ENCODE results near the gene JAK2.
A peak's percentile ranks its signal among the peaks of the same experiment; 100 is the strongest.
"Not testable (repeated sequence)": the region's sequence is repeated elsewhere in the genome, so short reads cannot be mapped to it uniquely, and the experiment has no call there.

The JAK2 gene

GRCh38 chr9:4980086-4980727 is 4.9 kb upstream of the JAK2 start:
- DNase-seq (ENCODE audit: low read depth in 2 of 2), result no peak

- no peak for DNase-seq (ENCODE audit: low read depth in 2 of 2)
Observed at GRCh38 chr9:4982721-4983482, 2.2 kb upstream of the JAK2 start.

GRCh38 chr9:4983601-4984165 is 1.4 kb upstream of the JAK2 start:
- DNase-seq (ENCODE audit: low read depth in 2 of 2), result no peak

GRCh38 chr9:4984171-4984620 is 876 bp upstream of the JAK2 start:
- no peak for DNase-seq (ENCODE audit: low read depth in 2 of 2)

- peak in 1 of 2 donors; percentile 1 for DNase-seq (ENCODE audit: low read depth in 2 of 2)
Observed at GRCh38 chr9:4985386-4986266, 554 bp downstream of the JAK2 start.

GRCh38 chr9:4986296-4986695 is 1.2 kb downstream of the JAK2 start:
- no peak for DNase-seq (ENCODE audit: low read depth in 2 of 2)

- DNase-seq (ENCODE audit: low read depth in 2 of 2), result no peak
Observed at GRCh38 chr9:4986783-4987182, 1.7 kb downstream of the JAK2 start.

- peak; percentile 10 to 22 for DNase-seq (ENCODE audit: low read depth in 2 of 2)
Observed at GRCh38 chr9:4987961-4988421, 2.9 kb downstream of the JAK2 start.

GRCh38 chr9:4992872-4993271 is 7.8 kb downstream of the JAK2 start:
- no peak for DNase-seq (ENCODE audit: low read depth in 2 of 2)

- no peak for DNase-seq (ENCODE audit: low read depth in 2 of 2)
Observed at GRCh38 chr9:4994166-4994890, 9.3 kb downstream of the JAK2 start.

GRCh38 chr9:4997196-4997595 is 12.1 kb downstream of the JAK2 start:
- DNase-seq (ENCODE audit: low read depth in 2 of 2), result no peak

- no peak for DNase-seq (ENCODE audit: low read depth in 2 of 2)
Observed at GRCh38 chr9:4997631-4998030, 12.6 kb downstream of the JAK2 start.

- no peak for DNase-seq (ENCODE audit: low read depth in 2 of 2)
Observed at GRCh38 chr9:5002811-5003210, 17.7 kb downstream of the JAK2 start.

- no peak for DNase-seq (ENCODE audit: low read depth in 2 of 2)
Observed at GRCh38 chr9:5004481-5004880, 19.4 kb downstream of the JAK2 start.

- DNase-seq (ENCODE audit: low read depth in 2 of 2), result no peak
Observed at GRCh38 chr9:5008202-5008601, 23.1 kb downstream of the JAK2 start.

- DNase-seq (ENCODE audit: low read depth in 2 of 2), result no peak
Observed at GRCh38 chr9:5013374-5013773, 28.3 kb downstream of the JAK2 start.

- DNase-seq (ENCODE audit: low read depth in 2 of 2), result no peak
Observed at GRCh38 chr9:5015934-5016333, 30.9 kb downstream of the JAK2 start.

- no peak for DNase-seq (ENCODE audit: low read depth in 2 of 2)
Observed at GRCh38 chr9:5025416-5025815, 40.3 kb downstream of the JAK2 start.

- not testable (repeated sequence) for DNase-seq (ENCODE audit: low read depth in 2 of 2)
Observed at GRCh38 chr9:5031941-5032340, 46.9 kb downstream of the JAK2 start.

- DNase-seq (ENCODE audit: low read depth in 2 of 2), result no peak
Observed at GRCh38 chr9:5040730-5041389, 55.8 kb downstream of the JAK2 start.

Data from stimulated activated CD8-positive, alpha-beta memory T cell treated with anti-CD3 and anti-CD28 coated beads, Interleukin-7, amount 100 ng/mL, for 4 hours (primary cell).